SKM-1 treated with dmso at 0.1 percent for 144 hours (cell line): Measurements from ENCODE around the gene TXNDC11.

Experiments
- DNase-seq: peaks from one replicate; lab custom pipeline; 2025; ENCODE audit not compliant: unreplicated experiment; lab: John Stamatoyannopoulos, UW

Gene TXNDC11

GRCh38 chr16:11755022-11755760, 12.5 kb upstream of the TXNDC11 start:
- no peak for DNase-seq

DNA sequence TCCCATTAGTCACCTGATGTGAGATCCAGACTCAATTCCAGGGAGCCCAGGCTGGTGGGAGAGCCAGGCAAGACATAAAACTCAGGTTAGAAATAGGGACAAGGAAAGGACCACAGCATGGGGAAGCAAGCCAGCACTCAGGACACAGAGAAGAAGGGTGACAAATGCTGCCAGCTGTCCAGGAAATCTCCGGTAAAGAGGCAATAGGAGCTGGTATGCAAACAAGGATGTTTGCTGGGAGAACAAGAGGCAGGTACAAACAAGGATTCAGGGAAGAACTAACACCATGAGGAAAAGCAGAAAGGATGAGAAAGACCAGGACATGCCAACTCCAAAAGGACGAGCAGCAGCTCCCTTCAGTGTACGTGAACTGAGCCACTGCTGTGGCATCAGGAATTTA, 10.2 kb upstream of the TXNDC11 start:
- no peak for DNase-seq

DNA sequence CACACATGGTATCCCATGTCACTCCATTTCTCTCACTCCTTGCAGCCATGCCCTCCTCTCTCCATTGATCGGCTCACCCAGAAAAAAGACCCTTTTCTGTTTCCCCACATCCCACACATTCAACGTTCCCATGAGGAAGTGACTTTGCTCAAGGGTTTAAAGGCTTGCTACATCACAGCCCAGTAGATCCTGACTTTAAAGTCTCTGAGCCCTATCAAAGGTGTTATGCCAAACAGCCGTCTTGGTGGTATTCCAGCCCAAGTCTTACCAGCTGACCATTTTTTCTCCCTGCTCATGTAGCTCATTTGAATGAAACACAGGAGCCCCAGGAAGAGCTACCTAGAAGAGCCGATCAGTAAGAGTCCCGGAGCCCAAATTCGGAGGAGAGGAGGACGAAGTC, 7.4 kb upstream of the TXNDC11 start:
- no peak for DNase-seq

DNA sequence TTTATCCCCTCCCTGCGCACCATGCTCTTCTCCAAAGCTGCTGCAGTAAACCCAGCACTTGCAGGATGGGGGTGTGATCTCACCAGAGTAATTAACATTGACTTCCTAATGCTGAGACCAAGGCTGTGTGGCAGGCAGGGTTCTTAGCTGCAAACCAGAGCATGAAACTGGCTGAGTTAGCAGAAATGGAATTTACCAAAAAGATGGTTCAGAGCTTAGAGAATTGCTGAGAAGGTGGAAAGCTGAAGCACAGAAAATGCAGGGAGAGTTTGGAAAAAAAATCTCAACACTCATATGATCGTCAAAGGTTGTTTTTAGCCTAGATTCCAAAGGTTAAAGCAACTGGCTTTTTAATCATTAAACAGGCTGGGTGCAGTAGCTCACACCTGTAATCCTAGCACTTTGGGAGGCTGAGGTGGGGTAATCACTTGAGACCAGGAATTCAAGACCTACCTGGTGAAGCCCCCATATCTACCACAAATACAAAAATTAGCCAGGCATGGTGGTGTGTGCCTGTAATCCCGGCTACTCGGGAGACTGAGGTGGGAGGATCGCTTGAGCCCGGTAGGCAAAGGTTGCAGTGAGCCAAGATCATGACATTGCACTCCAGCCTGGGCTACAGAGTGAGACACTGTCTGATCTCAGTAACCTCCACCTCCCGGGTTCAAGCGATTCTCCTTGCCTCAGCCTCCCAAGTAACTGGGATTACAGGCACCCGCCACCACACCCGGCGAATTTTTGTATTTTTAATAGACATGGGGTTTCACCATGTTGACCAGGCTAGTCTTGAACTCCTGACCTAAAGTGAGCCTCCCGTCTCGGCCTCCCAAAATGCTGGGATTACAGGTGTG, 6.0 kb upstream of the TXNDC11 start:
- DNase-seq, result no peak

GRCh38 chr16:11747949-11748403, 5.3 kb upstream of the TXNDC11 start:
- DNase-seq, result no peak

- DNase-seq, result no peak
These were observed 1.4 kb upstream of the TXNDC11 start for GRCh38 chr16:11744075-11744470.

DNA sequence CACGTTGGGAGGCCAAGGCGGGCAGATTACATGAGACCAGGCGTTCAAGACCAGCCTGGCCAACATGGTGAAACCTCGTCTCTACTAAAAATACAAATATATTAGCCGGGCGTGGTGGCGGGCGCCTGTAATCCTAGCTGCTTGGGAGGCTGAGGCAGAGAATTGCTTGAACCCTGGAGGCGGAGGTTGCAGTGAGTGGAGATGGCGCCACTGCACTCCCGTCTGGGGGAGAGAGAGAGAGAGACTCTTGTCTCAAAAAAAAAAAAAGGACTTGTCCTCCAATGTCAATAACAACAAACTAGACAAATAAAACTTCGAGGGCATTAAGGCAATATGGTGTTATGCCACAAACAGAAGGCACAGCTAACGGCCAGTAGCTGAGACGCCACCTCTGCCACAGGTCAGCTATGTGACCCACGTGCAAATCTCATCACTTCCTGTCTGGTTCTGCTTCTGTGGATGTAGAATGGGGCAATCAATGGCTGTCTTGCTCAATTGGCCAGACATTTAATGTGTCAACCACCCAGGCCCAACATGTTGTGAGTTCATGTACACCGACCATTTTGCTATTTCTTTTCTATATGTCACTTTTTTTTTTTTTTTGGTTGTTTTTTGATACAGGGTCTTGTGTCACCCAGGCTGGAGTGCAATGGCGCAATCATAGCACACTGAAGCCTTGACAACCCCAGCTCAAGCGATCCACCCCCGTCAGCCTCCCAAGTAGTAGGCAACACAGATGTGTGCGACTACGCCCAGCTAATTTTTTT, 834 bp upstream of the TXNDC11 start:
- peak; percentile 90 for DNase-seq

DNA sequence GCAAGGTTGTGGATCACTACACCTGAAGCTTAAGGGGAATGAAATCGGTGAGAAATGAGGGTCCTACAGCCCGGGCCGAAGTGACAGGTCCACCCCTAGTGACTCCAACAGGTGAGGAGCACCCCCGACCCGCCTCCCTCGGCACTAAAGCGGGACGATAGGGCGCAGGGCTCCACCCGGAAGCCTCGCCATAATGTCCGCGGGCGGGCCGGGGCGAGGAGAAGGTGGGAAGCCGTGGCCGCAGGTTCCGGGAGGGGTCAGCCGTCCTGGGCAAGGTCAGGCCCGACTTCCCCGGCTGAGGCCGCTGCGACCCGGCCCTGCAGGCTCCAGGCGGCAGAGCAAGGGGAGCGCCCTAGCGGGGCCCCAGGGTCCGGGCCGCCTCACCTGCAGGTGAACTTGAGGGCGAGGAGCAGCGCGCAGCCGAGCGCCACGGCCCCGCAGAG, 543 bp downstream of the TXNDC11 start:
- peak; percentile 26 for DNase-seq

DNA sequence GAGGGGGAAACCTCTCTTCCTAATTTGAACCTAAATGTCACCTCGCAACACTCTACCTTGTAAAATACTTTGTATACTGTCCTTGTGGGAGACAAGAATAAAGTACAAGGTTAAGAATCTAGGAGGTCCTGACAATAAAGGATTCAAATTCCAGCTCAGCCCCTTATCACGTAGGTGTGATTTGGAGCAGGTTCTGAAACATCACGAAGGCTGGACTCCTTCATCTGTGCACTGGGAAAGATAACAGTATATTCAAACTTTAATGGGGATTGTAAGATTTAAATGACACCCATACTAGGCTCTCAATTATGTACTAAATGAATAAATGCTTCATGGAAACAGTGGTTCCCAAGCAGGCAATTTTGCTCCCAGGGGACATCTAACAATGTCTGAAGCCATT, 2.1 kb downstream of the TXNDC11 start:
- no peak for DNase-seq

GRCh38 chr16:11738742-11739544, 3.7 kb downstream of the TXNDC11 start:
- DNase-seq, result no peak

- DNase-seq, result no peak
These were observed 4.9 kb downstream of the TXNDC11 start for GRCh38 chr16:11737713-11738112.

DNA sequence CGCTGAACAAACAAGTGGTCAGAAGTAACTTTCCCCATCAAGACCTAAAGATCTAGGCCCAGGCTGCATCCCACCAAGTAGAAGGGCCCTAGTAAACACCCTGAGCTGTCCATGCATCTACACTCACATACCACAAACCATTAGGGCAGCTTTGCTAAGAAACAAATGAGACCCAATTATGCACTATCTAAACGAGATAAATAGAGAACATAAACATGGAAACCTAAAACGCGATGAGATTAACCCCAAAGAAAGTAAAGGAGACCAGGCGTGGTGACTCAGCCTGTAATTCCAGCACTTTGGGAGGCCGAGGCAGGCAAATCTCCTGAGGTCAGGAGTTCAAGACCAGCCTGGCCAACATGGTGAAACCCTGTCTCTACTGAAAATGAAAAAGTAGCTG, 5.8 kb downstream of the TXNDC11 start:
- no peak for DNase-seq

GRCh38 chr16:11735787-11736186, 6.9 kb downstream of the TXNDC11 start:
- DNase-seq, result no peak

GRCh38 chr16:11734653-11735043, 8.0 kb downstream of the TXNDC11 start:
- no peak for DNase-seq

- no peak for DNase-seq
These were observed 8.5 kb downstream of the TXNDC11 start for GRCh38 chr16:11734025-11734652.

- no peak for DNase-seq
These were observed 11.4 kb downstream of the TXNDC11 start for GRCh38 chr16:11731222-11731621.

- DNase-seq, result no peak
These were observed 12.9 kb downstream of the TXNDC11 start for GRCh38 chr16:11729787-11730186.

DNA sequence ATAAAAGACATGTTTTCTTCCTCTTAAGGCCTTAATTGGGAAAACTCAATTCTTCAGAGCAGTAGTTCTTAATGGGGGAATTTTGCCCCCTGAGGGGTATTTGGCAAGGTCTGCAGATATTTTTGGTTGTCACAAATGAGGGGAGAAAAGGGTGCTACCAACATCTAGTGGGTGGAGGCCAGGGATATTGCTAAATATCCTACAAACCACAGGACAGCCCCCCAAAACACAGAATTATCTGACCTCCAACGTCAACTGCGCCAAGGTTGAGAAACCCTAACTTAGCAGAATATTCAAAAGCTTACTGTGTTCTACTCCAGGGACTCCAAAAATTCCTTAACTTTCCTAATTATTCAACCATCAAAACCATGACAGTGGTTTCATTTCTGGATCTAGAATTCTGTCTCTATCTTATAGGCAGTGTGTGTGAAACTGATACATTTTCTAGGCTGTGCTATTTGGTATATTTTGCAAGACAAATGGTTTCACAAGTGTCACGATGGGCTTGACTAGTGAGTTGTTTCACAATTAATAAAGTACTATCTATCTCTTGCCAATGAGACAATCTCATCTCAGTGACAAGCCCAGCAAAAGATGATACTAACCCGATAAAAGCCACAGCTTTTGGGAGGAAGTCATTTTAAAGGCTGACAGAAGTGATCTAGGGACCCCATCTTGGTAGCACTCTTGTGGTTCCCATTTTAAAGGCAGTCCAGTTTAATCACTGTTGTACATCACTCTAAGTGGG, 14.7 kb downstream of the TXNDC11 start:
- DNase-seq, result no peak

DNA sequence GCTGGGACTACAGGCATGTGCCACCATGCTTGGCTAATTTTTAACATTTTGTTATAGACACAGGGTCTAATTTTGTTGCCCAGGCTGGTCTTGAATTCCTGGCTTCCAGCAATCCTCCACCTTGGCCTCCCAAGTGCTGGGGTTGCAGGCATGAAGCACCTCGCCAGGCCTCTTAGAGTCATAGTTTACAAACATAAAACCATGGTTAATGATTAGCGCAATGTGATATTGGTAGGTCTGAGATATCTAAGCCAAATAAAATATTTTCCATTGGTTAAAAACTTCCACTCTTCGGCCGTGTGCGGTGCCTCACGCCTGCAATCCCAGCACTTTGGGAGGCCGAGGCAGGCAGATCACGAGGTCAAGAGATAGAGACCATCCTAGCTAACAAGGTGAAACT, 16.6 kb downstream of the TXNDC11 start:
- DNase-seq, result no peak

GRCh38 chr16:11725457-11725856, 17.2 kb downstream of the TXNDC11 start:
- no peak for DNase-seq
